Left ventricle myocardium inferior (tissue), 1 donor: ENCODE measurements around the gene RAD18. TPM values are rescaled to one million over a fixed set of nuclear protein-coding genes. Genes with fewer than 3 reads are reported as not detected.

ENCODE experiments used
- DNase-seq: peaks from one replicate; pipeline ENCODE4 v3.0.0-alpha.2; 2020
- H3K27ac ChIP-seq: fragments of 200-600 bp; replicated peaks from 2 replicates; pipeline ENCODE4 v1.8.0; 2021
- H3K27me3 ChIP-seq: fragments of 200-600 bp; 2 replicates; pipeline ENCODE4 v1.8.0; 2021; ENCODE audit warnings: low read depth
- H3K36me3 ChIP-seq: fragments of 200-600 bp; 2 replicates; pipeline ENCODE4 v1.8.0; 2021
- H3K4me1 ChIP-seq: fragments of 200-600 bp; 2 replicates; pipeline ENCODE4 v1.8.0; 2021
- H3K4me3 ChIP-seq: fragments of 200-600 bp; 2 replicates; pipeline ENCODE4 v1.8.0; 2021; ENCODE audit warnings: mild to moderate bottlenecking, moderate library complexity
- H3K9me3 ChIP-seq: fragments of 200-600 bp; replicated peaks from 2 replicates; pipeline ENCODE4 v1.8.0; 2021
- intact Hi-C: fragments of 100-400 bp; cut with micrococcal nuclease; formaldehyde crosslinking; loops from one replicate; pipeline ENCODE4 v1.11.0; 2022
- total RNA-seq: library from RNA; stranded (reverse); fragmentation: NEBNext Ultra II Directional; extraction: Animal tissue kit (Norgen Biotek cat#: 25700); gene quantifications from one replicate; pipeline ENCODE4 v1.2.1, GENCODE V29; 2021
- TF ChIP-seq, protein P1 (sequence below): fragments of 200-600 bp; IDR thresholded peaks from 2 replicates; pipeline ENCODE4 v1.8.0; 2021; ENCODE audit warnings: antibody characterized with exemption, mild to moderate bottlenecking, borderline replicate concordance
- donor health status: DM: no; HTN: yes; CAD: no; lungs with severe emphysema.

RAD18 gene
- total RNA-seq, 1 donor from 2014 or later: 6.8 TPM

DNA sequence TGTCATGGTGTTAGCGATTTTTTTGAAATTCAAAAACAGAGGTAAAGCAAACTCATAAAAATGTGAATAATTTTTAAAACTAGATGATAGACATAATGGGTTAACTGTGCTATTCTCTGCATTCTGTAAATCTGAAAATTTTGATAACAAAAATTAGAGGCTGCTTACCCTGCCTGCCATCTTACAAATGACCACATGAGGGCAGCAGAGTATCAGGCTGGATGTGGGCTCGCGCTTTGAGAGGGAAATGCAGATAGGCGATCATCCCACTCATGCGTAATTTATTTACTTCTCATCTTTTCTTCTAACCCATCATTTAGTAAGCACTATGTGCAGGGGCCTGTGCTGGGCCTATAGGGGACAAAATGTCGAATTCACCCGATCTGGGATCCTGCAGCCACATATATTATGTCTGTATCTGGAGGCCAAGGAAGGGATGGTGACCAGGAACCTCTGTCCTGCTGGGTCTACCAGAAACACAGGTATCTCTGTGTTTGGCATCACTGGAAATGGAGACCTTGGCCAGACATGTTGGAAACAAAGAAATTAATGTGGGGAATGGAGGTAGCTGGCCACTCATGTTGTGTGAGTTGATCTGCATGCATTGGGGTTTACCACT lies 7.8 kb upstream of the RAD18 start:
- intact Hi-C loops: loop anchor here (1.0 to 5.0 kb wide), 2 partner anchors 96 to 331 kb away; no protein-coding TSS in a partner anchor
- no peak overlapping the region for H3K27ac ChIP-seq
- no peak overlapping the region for H3K4me3 ChIP-seq
- DNase-seq: no peak
- no peaks in the 10 kb centered on the region for H3K9me3 ChIP-seq
- peaks cover 24% of the 10 kb centered on the region for H3K27me3 ChIP-seq
- peaks cover 4% of the 10 kb centered on the region for H3K4me1 ChIP-seq
- H3K36me3 ChIP-seq: no peaks in the 10 kb centered on the region
- TF ChIP-seq, protein P1, sequence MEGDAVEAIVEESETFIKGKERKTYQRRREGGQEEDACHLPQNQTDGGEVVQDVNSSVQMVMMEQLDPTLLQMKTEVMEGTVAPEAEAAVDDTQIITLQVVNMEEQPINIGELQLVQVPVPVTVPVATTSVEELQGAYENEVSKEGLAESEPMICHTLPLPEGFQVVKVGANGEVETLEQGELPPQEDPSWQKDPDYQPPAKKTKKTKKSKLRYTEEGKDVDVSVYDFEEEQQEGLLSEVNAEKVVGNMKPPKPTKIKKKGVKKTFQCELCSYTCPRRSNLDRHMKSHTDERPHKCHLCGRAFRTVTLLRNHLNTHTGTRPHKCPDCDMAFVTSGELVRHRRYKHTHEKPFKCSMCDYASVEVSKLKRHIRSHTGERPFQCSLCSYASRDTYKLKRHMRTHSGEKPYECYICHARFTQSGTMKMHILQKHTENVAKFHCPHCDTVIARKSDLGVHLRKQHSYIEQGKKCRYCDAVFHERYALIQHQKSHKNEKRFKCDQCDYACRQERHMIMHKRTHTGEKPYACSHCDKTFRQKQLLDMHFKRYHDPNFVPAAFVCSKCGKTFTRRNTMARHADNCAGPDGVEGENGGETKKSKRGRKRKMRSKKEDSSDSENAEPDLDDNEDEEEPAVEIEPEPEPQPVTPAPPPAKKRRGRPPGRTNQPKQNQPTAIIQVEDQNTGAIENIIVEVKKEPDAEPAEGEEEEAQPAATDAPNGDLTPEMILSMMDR: no peak

DNA sequence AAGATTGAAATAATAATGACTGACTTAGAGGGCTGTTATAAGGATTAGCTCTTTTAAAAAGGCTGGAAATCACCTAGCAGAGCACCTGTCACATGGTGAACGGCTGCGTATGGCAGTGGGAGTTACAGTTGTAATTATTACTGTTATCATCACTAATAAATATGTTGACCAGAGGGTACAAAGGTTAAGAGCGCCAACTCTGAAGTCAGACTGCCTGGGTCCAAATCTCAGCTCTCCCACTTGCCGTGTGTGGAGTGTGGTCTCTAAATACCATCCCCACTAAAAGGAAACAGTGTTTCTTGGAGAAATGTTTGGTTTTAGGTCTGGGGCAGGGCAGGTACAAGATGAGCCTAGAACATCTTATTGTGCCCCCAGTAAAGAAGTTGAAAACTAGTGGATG lies 6.0 kb upstream of the RAD18 start:
- Histone ChIP-seq H3K36me3 (no peaks in the 10 kb centered on the region), H3K27me3 (peaks cover 13% of the 10 kb centered on the region), H3K4me1 (peaks cover 4% of the 10 kb centered on the region), H3K27ac (no peak overlapping the region), H3K9me3 (no peaks in the 10 kb centered on the region), H3K4me3 (no peak overlapping the region)
- TF ChIP-seq, protein P1: no peak
- DNase-seq: no peak
- intact Hi-C loops: no loop called here

DNA sequence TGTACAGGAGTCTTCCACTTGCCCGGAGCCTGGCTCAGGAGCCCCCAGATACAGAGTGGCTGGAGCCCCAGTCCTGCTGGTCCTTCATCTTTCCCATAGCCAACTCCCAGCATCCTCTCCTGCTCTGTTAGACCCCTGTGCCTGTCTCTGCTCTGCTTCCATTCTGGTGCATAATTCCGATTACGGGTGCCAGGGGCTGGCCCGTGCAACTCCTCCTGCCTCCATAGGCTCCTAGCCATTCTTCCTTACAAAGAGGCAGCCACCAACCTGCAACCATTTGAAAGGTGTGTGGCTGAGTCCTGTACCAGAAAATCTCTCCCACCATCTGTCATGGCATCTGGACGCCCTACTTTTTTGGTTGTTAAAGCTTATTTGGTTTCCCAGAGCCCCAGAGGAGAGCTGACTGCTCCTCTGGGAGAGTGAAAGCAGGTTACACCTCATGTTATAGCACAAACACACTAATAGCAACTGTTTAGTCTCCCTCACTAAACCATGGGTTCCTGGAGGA lies 5.2 kb upstream of the RAD18 start:
- Histone ChIP-seq H3K36me3 (no peaks in the 10 kb centered on the region), H3K4me1 (peaks cover 8% of the 10 kb centered on the region), H3K9me3 (no peaks in the 10 kb centered on the region), H3K4me3 (no peak overlapping the region), H3K27me3 (peaks cover 13% of the 10 kb centered on the region), H3K27ac (no peak overlapping the region)
- DNase-seq: no peak
- TF ChIP-seq, protein P1: no peak
- intact Hi-C loops: no loop called here

DNA sequence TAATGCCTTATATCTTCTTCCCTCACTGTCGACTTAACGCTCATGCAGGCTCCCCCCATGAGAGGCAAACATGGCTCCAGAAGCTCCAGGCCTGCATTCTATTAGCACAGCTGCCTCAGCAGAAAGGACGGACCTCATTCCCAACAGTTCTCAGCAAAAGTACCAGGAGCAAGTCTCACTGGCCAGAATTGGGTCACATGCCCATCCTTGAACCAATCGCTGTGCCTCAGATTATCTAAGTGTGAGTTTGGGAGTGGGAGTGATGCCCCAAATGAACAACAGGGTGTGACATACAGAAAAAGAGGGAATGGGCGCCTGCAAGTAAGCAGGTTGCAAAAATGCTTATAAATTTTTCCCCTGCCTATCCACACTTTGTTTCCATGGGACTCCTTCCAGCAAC lies 4.3 kb upstream of the RAD18 start:
- TF ChIP-seq, protein P1: no peak
- Histone ChIP-seq H3K36me3 (no peaks in the 10 kb centered on the region), H3K27me3 (peaks cover 13% of the 10 kb centered on the region), H3K27ac (no peak overlapping the region), H3K4me1 (peaks cover 14% of the 10 kb centered on the region), H3K4me3 (no peak overlapping the region), H3K9me3 (no peaks in the 10 kb centered on the region)
- DNase-seq: no peak
- intact Hi-C loops: no loop called here

DNA sequence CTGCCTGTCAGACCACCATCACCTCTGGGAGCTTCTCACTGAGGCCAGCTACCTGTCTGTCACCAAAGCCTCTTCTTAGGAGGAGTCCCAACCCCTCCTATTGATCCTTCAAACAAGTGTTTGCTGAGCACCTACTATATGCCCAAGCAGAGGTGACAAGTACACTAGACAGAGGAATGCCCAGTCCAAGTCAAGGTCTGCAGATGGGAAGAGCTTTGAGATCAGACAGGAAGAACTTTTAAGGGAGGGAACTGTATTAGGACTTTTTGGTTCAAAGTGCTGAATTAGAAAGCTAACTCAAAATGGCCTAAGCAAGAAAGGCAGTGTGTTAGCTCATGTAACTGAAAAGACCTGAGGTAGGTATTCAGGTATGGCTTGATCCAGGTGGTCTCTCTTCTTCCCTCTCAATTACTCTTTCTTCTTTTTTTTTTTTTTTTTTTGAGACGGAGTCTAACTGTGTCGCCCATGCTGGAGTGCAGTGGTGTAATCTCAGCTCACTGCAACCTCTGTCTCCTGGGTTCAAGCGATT lies 3.6 kb upstream of the RAD18 start:
- intact Hi-C loops: no loop called here
- H3K27me3 ChIP-seq: peaks cover 13% of the 10 kb centered on the region
- DNase-seq: no peak
- no peak overlapping the region for H3K4me3 ChIP-seq
- H3K9me3 ChIP-seq: no peaks in the 10 kb centered on the region
- no peak overlapping the region for H3K27ac ChIP-seq
- H3K36me3 ChIP-seq: no peaks in the 10 kb centered on the region
- TF ChIP-seq, protein P1: no peak
- peaks cover 20% of the 10 kb centered on the region for H3K4me1 ChIP-seq
